ENCODE data around the gene ATG5.

ATG5 gene

DNA sequence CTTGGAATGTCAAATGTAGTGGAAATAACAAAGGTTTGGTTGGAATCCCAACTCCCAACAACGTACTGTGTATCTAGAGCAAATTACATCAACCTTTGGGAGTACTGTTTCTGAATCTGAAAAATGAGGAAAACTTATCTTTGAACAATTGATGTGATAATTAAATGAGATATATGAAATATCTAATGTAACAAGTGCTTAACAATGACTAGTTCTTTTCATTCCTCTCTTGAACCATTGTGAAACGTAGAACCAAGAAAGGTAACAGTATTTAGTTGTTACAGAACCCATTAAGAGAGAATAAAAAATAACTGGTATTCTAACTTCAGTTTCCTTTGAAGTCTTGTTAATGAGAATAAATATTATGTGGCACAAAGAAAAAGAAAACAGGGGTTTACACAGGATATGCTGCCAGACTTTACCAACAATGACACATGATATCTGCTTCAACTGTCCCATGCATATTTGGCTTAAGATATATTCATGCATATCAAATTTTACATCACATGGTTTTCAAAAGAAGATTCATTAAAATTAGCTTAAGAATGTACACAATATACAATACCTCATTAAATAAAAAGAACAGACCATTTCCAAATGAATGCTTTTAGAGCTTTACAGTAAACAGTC is 111.8 kb downstream of the ATG5 start:
- no peak overlapping the region for H3K4me3 ChIP-seq (IDR thresholded peaks at IDR 0.05; ENCODE audit: insufficient read depth, low read depth, low read length)
- H2AFZ ChIP-seq (ENCODE audit: low read depth), result no peak overlapping the region
- no peak overlapping the region for H3K4me2 ChIP-seq
- H3K36me3 ChIP-seq (ENCODE audit: insufficient read depth), result no peaks in the 10 kb centered on the region
- H4K20me1 ChIP-seq (ENCODE audit: insufficient read depth), result no peaks in the 10 kb centered on the region
- H3K27ac ChIP-seq, result no peak overlapping the region
- H3K9ac ChIP-seq, result no peak overlapping the region
- no peaks in the 10 kb centered on the region; the same call in 1 of the 2 replicates for H3K79me2 ChIP-seq (ENCODE audit: insufficient read depth, low read depth)
- TF ChIP-seq, protein P1, sequence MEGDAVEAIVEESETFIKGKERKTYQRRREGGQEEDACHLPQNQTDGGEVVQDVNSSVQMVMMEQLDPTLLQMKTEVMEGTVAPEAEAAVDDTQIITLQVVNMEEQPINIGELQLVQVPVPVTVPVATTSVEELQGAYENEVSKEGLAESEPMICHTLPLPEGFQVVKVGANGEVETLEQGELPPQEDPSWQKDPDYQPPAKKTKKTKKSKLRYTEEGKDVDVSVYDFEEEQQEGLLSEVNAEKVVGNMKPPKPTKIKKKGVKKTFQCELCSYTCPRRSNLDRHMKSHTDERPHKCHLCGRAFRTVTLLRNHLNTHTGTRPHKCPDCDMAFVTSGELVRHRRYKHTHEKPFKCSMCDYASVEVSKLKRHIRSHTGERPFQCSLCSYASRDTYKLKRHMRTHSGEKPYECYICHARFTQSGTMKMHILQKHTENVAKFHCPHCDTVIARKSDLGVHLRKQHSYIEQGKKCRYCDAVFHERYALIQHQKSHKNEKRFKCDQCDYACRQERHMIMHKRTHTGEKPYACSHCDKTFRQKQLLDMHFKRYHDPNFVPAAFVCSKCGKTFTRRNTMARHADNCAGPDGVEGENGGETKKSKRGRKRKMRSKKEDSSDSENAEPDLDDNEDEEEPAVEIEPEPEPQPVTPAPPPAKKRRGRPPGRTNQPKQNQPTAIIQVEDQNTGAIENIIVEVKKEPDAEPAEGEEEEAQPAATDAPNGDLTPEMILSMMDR (conservative IDR thresholded peaks at IDR 0.05; ENCODE audit: low read depth, low read length), result no peak
- H3K4me1 ChIP-seq (ENCODE audit: low read depth, poor library complexity, severe bottlenecking), result peaks cover 5% of the 10 kb centered on the region
- no peaks in the 10 kb centered on the region for H3K27me3 ChIP-seq (ENCODE audit: insufficient read depth, low read depth)

DNA sequence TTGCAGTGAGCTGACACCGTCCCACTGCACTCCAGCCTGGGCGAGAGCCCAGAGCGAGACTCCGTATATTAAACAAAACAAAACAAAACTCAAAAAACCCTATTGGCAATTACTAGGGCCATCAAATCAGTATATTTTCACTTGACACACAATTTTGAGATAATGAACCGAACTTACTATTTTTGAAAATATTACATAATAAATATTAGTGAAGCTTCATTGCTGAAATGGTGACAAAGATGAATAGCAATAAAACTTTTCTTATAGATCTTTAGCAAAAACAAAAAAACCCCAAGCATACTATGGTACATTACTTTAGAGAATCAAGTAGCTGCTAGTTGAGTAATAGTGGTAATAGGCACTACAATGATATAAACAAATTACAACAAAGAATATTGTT is 113.0 kb downstream of the ATG5 start:
- TF ChIP-seq, protein P1 (conservative IDR thresholded peaks at IDR 0.05; ENCODE audit: low read depth, low read length), result no peak
- H2AFZ ChIP-seq (ENCODE audit: low read depth), result no peak overlapping the region
- H3K9ac ChIP-seq, result no peak overlapping the region
- H3K27me3 ChIP-seq (ENCODE audit: insufficient read depth, low read depth), result no peaks in the 10 kb centered on the region
- H3K4me1 ChIP-seq (ENCODE audit: low read depth, poor library complexity, severe bottlenecking), result peaks cover 5% of the 10 kb centered on the region
- H3K27ac ChIP-seq, result no peak overlapping the region
- H3K79me2 ChIP-seq (ENCODE audit: insufficient read depth, low read depth), result no peaks in the 10 kb centered on the region
- no peaks in the 10 kb centered on the region for H4K20me1 ChIP-seq (ENCODE audit: insufficient read depth)
- H3K36me3 ChIP-seq (ENCODE audit: insufficient read depth), result no peaks in the 10 kb centered on the region
- no peak overlapping the region for H3K4me2 ChIP-seq
- no peak overlapping the region for H3K4me3 ChIP-seq (IDR thresholded peaks at IDR 0.05; ENCODE audit: insufficient read depth, low read depth, low read length)

DNA sequence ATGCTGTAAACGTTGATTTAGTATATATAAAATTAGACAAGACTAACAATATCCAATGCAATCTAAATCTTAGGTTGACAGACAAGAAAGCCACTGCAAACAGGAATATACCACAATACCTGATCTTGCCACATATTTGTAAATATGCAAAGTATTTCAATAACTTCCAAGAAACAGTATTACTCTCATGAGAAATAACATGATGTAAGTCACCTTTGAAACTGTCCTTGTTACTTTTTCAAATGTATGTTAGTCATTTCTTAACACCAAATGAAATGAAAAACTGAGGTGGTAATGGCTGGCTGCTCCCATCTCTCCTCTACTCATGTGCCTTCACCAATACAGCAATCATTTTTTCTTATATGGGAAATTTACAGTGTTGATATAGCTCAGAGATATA is 118.7 kb downstream of the ATG5 start:
- Histone ChIP-seq H3K27ac (no peak overlapping the region), H3K27me3 (ENCODE audit: insufficient read depth, low read depth) (no peaks in the 10 kb centered on the region), H3K36me3 (ENCODE audit: insufficient read depth) (no peaks in the 10 kb centered on the region), H4K20me1 (ENCODE audit: insufficient read depth) (no peaks in the 10 kb centered on the region), H2AFZ (ENCODE audit: low read depth) (no peak overlapping the region), H3K79me2 (ENCODE audit: insufficient read depth, low read depth) (no peaks in the 10 kb centered on the region), H3K4me1 (ENCODE audit: low read depth, poor library complexity, severe bottlenecking) (peaks cover 3% of the 10 kb centered on the region), H3K9ac (no peak overlapping the region), H3K4me2 (no peak overlapping the region), H3K4me3 (IDR thresholded peaks at IDR 0.05; ENCODE audit: insufficient read depth, low read depth, low read length) (no peak overlapping the region)
- TF ChIP-seq, protein P1 (conservative IDR thresholded peaks at IDR 0.05; ENCODE audit: low read depth, low read length), result no peak

DNA sequence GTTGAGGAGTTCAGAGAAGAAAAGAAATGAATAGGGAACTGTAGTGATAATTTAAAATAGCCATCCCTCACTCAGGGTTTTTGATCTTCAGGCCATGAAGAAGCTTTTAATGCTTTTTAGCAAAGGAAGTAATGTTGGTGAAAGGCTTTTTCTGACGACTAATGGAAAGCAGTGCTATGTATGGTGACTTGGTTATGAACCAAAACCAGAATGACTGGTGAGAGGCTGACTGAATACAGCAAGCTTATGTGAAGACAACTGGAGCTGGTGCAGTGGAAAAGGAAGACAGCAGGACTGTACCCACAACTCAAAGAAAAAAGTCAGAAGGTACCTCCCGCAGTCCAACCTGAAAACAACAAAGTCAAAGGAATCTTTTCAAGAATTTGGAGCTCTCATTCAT is 120.6 kb downstream of the ATG5 start:
- no peaks in the 10 kb centered on the region for H3K79me2 ChIP-seq (ENCODE audit: insufficient read depth, low read depth)
- H3K4me3 ChIP-seq (IDR thresholded peaks at IDR 0.05; ENCODE audit: insufficient read depth, low read depth, low read length), result no peak overlapping the region
- peaks cover 3% of the 10 kb centered on the region for H3K4me1 ChIP-seq (ENCODE audit: low read depth, poor library complexity, severe bottlenecking)
- H3K9ac ChIP-seq, result no peak overlapping the region
- TF ChIP-seq, protein P1 (conservative IDR thresholded peaks at IDR 0.05; ENCODE audit: low read depth, low read length), result no peak
- H3K27me3 ChIP-seq (ENCODE audit: insufficient read depth, low read depth), result no peaks in the 10 kb centered on the region
- H3K27ac ChIP-seq, result no peak overlapping the region
- no peaks in the 10 kb centered on the region for H4K20me1 ChIP-seq (ENCODE audit: insufficient read depth)
- no peak overlapping the region for H2AFZ ChIP-seq (ENCODE audit: low read depth)
- no peak overlapping the region for H3K4me2 ChIP-seq
- H3K36me3 ChIP-seq (ENCODE audit: insufficient read depth), result no peaks in the 10 kb centered on the region

Data from KMS-11 (cell line).